Mammary epithelial cell (primary cell): ENCODE measurements around the gene HYAL1.

Experiments used
- CTCF ChIP-seq, 2 donors: IDR thresholded peaks in 1 of 2; conservative IDR thresholded peaks in 1 of 2; 2 replicates each; pipeline ENCODE4 v1.5.1; 2011 to 2012; ENCODE audit warnings: inconsistent platforms in 2 of 2, low read length in 2 of 2, mild to moderate bottlenecking in 2 of 2, control low read depth in 1 of 2, low read depth in 1 of 2; ENCODE audit not compliant: insufficient read depth in 1 of 2; ENCODE audit errors: extremely low read depth in 1 of 2
- EZH2 ChIP-seq: IDR thresholded peaks from 2 replicates; pipeline ENCODE4 v1.6.1; 2012; ENCODE audit warnings: low read length, inconsistent platforms, borderline replicate concordance

- no peak for TF ChIP-seq CTCF (conservative IDR thresholded peaks at IDR 0.05 in 1 of 2, IDR thresholded peaks at IDR 0.05 in 1 of 2; ENCODE audit: extremely low read depth in 1 of 2, insufficient read depth in 1 of 2, low read depth in 1 of 2, low read length in 2 of 2)
- no peak for TF ChIP-seq EZH2
These were observed 14.9 kb downstream of the HYAL1 start for GRCh38 chr3:50288387-50289007.
